Epithelial cell of esophagus (primary cell): ENCODE results near the gene NTMT1.

Experiments used
- DNase-seq: peaks from one replicate; pipeline ENCODE4 v3.0.0; 2010; ENCODE audit warnings: low read depth
- H3K4me3 ChIP-seq: 2 replicates; pipeline ENCODE4 v1.5.1; 2011; ENCODE audit warnings: mild to moderate bottlenecking, low read length, control low read depth
- CTCF ChIP-seq: IDR thresholded peaks from 2 replicates; pipeline ENCODE4 v1.5.1; 2011; ENCODE audit warnings: low read depth, mild to moderate bottlenecking, low read length, control low read depth, inconsistent platforms; ENCODE audit not compliant: insufficient read depth; ENCODE audit errors: missing control alignments

NTMT1 gene

GRCh38 chr9:129667378-129667777 lies 41.4 kb downstream of the NTMT1 start:
- no peak overlapping the region for H3K4me3 ChIP-seq
- TF ChIP-seq CTCF: no peak
- no peak for DNase-seq

DNA sequence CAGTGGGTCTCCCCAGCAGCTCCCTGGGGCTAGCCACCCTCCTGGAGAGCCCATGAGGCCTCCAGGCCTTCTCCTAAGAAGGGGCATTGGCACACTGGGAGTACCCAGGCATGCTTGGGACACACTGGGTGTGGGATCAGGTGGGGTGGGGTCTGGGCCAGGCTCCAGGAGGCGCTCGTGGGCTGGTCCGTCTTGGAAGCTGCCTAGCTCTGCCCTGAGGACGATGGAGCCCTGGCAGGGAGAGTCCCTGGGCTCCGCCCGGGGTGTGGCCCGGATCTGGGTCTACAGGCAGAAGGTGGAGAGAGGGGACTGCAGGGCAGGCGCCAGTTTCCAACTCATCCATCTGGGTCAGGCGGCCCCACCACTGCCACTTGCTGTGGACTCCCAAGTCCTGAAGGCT lies 41.9 kb downstream of the NTMT1 start:
- DNase-seq: no peak
- no peak for TF ChIP-seq CTCF
- H3K4me3 ChIP-seq: no peak overlapping the region

DNA sequence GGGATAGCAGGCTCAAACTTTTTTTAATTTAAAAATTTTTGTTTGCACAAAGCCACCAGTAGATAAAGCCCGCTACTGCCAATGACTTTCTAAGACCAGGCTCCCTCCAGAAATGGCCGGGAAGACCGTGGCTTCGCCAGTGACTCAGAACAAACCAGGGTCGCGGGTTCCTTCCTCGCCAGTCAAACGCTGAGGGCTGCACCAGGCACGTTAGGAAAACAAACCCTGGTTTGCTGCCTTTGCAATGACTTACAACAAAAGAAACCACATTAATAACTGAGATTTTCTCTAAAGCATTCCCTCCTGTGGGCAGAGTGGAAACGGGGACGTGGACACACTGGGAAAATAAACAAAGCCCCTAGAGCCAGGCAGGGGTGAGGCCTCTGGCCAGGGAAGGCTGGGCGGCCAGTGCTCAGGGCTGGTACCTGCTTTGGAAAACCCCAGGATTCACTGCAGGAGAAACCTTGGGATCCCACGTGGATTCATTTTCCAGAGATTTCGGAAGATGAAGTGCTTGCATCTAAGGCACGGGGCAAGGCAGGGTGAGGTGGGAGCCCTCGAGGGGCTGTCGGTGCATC lies 43.3 kb downstream of the NTMT1 start:
- H3K4me3 ChIP-seq: no peak overlapping the region
- TF ChIP-seq CTCF: no peak
- no peak for DNase-seq

GRCh38 chr9:129669946-129670345 lies 44.0 kb downstream of the NTMT1 start:
- no peak overlapping the region for H3K4me3 ChIP-seq
- DNase-seq: no peak
- TF ChIP-seq CTCF: no peak

DNA sequence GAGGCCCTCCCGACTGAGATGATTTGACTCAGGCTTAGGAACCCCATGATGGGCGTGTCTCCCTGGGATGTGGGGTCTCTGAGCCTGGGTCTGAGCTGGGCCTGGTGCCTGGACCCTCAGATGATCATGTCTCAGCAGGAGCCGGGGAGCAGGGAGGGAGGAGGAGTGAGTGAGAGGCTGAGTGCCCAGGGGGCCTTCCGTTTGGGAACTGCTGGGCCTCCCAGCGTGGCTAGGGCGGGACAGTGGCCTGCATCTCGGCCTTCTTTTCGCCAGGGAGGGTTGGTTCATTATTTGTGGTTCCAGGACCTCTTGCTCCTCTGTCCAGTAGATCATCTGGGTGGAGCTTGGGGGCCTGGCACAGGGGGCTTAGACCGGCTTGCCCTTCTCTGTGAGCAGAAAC lies 45.1 kb downstream of the NTMT1 start:
- no peak overlapping the region for H3K4me3 ChIP-seq
- TF ChIP-seq CTCF: no peak
- no peak for DNase-seq

DNA sequence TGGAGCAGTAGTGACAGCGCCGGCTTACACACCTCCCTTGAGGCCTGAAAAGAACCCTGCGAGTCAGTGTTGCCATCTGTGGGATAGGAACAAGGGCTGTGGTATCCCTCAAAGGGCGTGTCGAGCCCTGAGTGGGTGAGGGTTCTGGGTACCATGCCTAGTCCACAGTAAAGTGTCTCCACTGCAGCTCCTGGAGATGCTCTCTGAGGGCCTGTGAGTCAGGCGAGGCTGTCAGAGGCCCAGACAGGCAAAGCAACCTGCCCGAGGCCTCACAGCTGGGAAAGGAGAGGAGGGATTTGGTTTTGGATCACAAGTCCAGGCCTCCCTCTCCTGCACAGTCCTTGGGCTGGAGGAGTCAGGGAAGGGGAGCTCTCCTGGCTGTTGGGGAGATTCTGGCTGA lies 45.6 kb downstream of the NTMT1 start:
- no peak for TF ChIP-seq CTCF
- peak; percentile 45 for DNase-seq
- H3K4me3 ChIP-seq: no peak overlapping the region

DNA sequence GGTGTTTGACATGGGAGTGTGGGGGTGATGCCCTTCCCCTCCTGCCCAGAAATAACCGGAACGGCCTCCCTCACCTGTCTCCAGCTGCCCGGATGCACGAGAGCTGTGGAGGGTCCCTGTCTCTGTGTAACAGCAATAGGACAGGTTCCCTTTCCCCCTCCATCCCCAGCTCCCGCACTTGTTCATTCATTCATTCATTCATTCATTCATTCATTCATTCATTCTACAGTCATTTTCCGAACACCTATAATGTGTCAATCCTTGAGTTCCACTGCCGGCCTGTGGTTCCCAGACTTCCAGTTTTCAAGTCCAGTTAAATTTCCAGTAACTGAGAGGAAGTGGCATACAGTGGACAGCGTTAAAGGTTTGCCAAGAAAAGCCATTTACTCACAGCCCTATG lies 46.7 kb downstream of the NTMT1 start:
- no peak for TF ChIP-seq CTCF
- H3K4me3 ChIP-seq: no peak overlapping the region
- no peak for DNase-seq
